ENCODE results near the gene SLC39A1. TPM values are rescaled to one million over a fixed set of nuclear protein-coding genes. Genes with fewer than 3 reads are reported as not detected.

The SLC39A1 gene
- total and polyA plus RNA-seq, 2 donors (not counting 3 experiments of a cell fraction or from before 2014, with no cell fraction given), result 75.8 to 98.0 TPM

DNA sequence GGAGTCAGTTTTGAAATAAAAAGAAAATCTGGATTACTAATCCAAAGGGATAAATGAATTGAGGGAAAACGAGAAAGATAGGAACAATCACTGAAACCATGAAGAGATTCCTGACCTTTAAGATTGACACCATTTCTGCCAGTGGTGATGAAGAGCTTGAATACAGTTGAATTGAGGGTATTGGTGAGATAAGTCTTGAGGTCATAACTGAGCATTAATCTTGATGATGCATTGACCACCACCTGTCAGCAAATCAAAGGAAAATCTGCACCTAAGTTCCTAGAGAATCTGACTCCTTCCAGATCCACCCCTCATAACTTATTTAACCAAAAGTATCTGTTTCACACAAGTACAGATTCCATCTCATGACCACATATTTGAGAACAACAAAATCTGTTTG lies 48.8 kb upstream of the SLC39A1 start:
- Histone ChIP-seq H3K36me3 (ENCODE audit: control insufficient read depth in 2 of 2, extremely low read depth in 1 of 2, insufficient read depth in 2 of 2, low read length in 2 of 2) (no peaks in the 10 kb centered on the region), H3K9me3 (replicated peaks; ENCODE audit: control insufficient read depth, insufficient read depth, low read length) (no peaks in the 10 kb centered on the region), H3K9me1 (replicated peaks; ENCODE audit: control insufficient read depth, extremely low read depth, insufficient read depth, low read length) (no peaks in the 10 kb centered on the region), H3K79me2 (ENCODE audit: control insufficient read depth, insufficient read depth, low read length) (no peaks in the 10 kb centered on the region), H2AFZ (ENCODE audit: low read depth, low read length) (no peak overlapping the region), H3K4me2 (ENCODE audit: insufficient read depth, low read length) (no peak overlapping the region), H3K27ac (ENCODE audit: insufficient read depth, low read depth, low read length) (no peak overlapping the region), H3K4me1 (ENCODE audit: control insufficient read depth, extremely low read depth, insufficient read depth, low read length) (no peaks in the 10 kb centered on the region), H3K4me3 (replicated peaks in 1 of 3; ENCODE audit: insufficient read depth in 1 of 3, low read depth in 1 of 3, low read length in 3 of 3) (no peak overlapping the region), H3K9ac (replicated peaks; ENCODE audit: extremely low read depth, insufficient read depth, low read length) (no peak overlapping the region), H3K27me3 (ENCODE audit: control insufficient read depth in 2 of 2, insufficient read depth in 2 of 2, low read length in 2 of 2) (no peaks in the 10 kb centered on the region), H4K20me1 (replicated peaks; ENCODE audit: control insufficient read depth, extremely low read depth, insufficient read depth, low read length) (no peaks in the 10 kb centered on the region)
- DNase-seq (ENCODE audit: low read depth, low spot score) (no peak), FAIRE-seq (no peak)
- no peak for TF ChIP-seq POLR2A (IDR thresholded peaks at IDR 0.05; ENCODE audit: low read depth, low read length)
- TF ChIP-seq, protein P1, sequence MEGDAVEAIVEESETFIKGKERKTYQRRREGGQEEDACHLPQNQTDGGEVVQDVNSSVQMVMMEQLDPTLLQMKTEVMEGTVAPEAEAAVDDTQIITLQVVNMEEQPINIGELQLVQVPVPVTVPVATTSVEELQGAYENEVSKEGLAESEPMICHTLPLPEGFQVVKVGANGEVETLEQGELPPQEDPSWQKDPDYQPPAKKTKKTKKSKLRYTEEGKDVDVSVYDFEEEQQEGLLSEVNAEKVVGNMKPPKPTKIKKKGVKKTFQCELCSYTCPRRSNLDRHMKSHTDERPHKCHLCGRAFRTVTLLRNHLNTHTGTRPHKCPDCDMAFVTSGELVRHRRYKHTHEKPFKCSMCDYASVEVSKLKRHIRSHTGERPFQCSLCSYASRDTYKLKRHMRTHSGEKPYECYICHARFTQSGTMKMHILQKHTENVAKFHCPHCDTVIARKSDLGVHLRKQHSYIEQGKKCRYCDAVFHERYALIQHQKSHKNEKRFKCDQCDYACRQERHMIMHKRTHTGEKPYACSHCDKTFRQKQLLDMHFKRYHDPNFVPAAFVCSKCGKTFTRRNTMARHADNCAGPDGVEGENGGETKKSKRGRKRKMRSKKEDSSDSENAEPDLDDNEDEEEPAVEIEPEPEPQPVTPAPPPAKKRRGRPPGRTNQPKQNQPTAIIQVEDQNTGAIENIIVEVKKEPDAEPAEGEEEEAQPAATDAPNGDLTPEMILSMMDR (IDR thresholded peaks at IDR 0.05; ENCODE audit: extremely low read depth in 1 of 2, insufficient read depth in 1 of 2, low read depth in 1 of 2, low read length in 2 of 2), result no peak
- no peak for TF ChIP-seq FOS (IDR thresholded peaks at IDR 0.05; ENCODE audit: borderline replicate concordance, insufficient read depth, low read length)
- no peak for TF ChIP-seq EZH2 (IDR thresholded peaks at IDR 0.05; ENCODE audit: borderline replicate concordance, low read depth, low read length, severe bottlenecking)
- no peak for TF ChIP-seq JUN (IDR thresholded peaks at IDR 0.05; ENCODE audit: borderline replicate concordance, insufficient read depth, insufficient read length, low read depth)
- no peak for TF ChIP-seq MYC (IDR thresholded peaks at IDR 0.05; ENCODE audit: low read depth, low read length)
- no peak for TF ChIP-seq POLR2AphosphoS5 (IDR thresholded peaks at IDR 0.05; ENCODE audit: insufficient read depth, low read depth, low read length)
- TF ChIP-seq GATA2 (IDR thresholded peaks at IDR 0.05; ENCODE audit: insufficient read depth, insufficient read length, low read depth, low read length), result no peak
- TF ChIP-seq MAX (IDR thresholded peaks at IDR 0.05; ENCODE audit: insufficient read depth, insufficient read length), result no peak
- CTCF ChIA-PET, result interaction anchor here (1.0 to 1.7 kb wide), 2 partner anchors 8 to 11 kb away, joined by 3 to 9 read pairs; no protein-coding TSS in a partner anchor
- POLR2A ChIA-PET, result no interaction called here
- dilution Hi-C loops (cut with MboI; ENCODE audit: extremely low pct_ligation_motif_present, low sequenced_read_pairs) (no loop called here), intact Hi-C loops (cut with micrococcal nuclease) (no loop called here)
- no TSS peak for BruUV-seq (replicated peaks)
